Measurements from ENCODE around the gene ESF1.
"Not testable (repeated sequence)": the region's sequence is repeated elsewhere in the genome, so short reads cannot be mapped to it uniquely, and the experiment has no call there.

ESF1 gene

GRCh38 chr20:13788167-13788834 is 3.6 kb upstream of the ESF1 start:
- DNase-seq (ENCODE audit: low spot score) = peak; percentile 65

GRCh38 chr20:13786143-13786828 is 1.6 kb upstream of the ESF1 start:
- DNase-seq (ENCODE audit: low spot score) = no peak

- no peak for DNase-seq (ENCODE audit: low spot score)
Observed at GRCh38 chr20:13784271-13784892, 337 bp downstream of the ESF1 start.

GRCh38 chr20:13783528-13783927 is 1.2 kb downstream of the ESF1 start:
- no peak for DNase-seq (ENCODE audit: low spot score)

GRCh38 chr20:13778827-13779226 is 5.9 kb downstream of the ESF1 start:
- no peak for DNase-seq (ENCODE audit: low spot score)

GRCh38 chr20:13777171-13777601 is 7.5 kb downstream of the ESF1 start:
- no peak for DNase-seq (ENCODE audit: low spot score)

GRCh38 chr20:13775867-13776266 is 8.9 kb downstream of the ESF1 start:
- no peak for DNase-seq (ENCODE audit: low spot score)

- no peak for DNase-seq (ENCODE audit: low spot score)
Observed at GRCh38 chr20:13772529-13772928, 12.2 kb downstream of the ESF1 start.

GRCh38 chr20:13771853-13772453 is 12.8 kb downstream of the ESF1 start:
- DNase-seq (ENCODE audit: low spot score) = peak; percentile 44

GRCh38 chr20:13770141-13770540 is 14.6 kb downstream of the ESF1 start:
- DNase-seq (ENCODE audit: low spot score) = no peak

GRCh38 chr20:13765868-13766416 is 18.8 kb downstream of the ESF1 start:
- no peak for DNase-seq (ENCODE audit: low spot score)

- peak; percentile 7 for DNase-seq (ENCODE audit: low spot score)
Observed at GRCh38 chr20:13765299-13765698, 19.4 kb downstream of the ESF1 start.

- DNase-seq (ENCODE audit: low spot score) = not testable (repeated sequence)
Observed at GRCh38 chr20:13760451-13760946, 24.2 kb downstream of the ESF1 start.

GRCh38 chr20:13758884-13759283 is 25.8 kb downstream of the ESF1 start:
- DNase-seq (ENCODE audit: low spot score) = no peak

- no peak for DNase-seq (ENCODE audit: low spot score)
Observed at GRCh38 chr20:13756551-13756950, 28.2 kb downstream of the ESF1 start.

- DNase-seq (ENCODE audit: low spot score) = no peak
Observed at GRCh38 chr20:13755809-13756208, 28.9 kb downstream of the ESF1 start.

GRCh38 chr20:13753436-13754036 is 31.2 kb downstream of the ESF1 start:
- DNase-seq (ENCODE audit: low spot score) = no peak

GRCh38 chr20:13749811-13750210 is 34.9 kb downstream of the ESF1 start:
- DNase-seq (ENCODE audit: low spot score) = no peak

GRCh38 chr20:13745784-13746183 is 38.9 kb downstream of the ESF1 start:
- DNase-seq (ENCODE audit: low spot score) = no peak

GRCh38 chr20:13744352-13744751 is 40.4 kb downstream of the ESF1 start:
- DNase-seq (ENCODE audit: low spot score) = no peak

- no peak for DNase-seq (ENCODE audit: low spot score)
Observed at GRCh38 chr20:13741879-13742278, 42.8 kb downstream of the ESF1 start.

All from AG08395 (cell line).